ENCODE results near the gene CDC23. TPM values are rescaled to one million over a fixed set of nuclear protein-coding genes. Genes with fewer than 3 reads are reported as not detected.
"Not testable (repeated sequence)": the region's sequence is repeated elsewhere in the genome, so short reads cannot be mapped to it uniquely, and the experiment has no call there.

CDC23 gene
- total RNA-seq = 10 to 100 TPM; 33.0 to 34.4 TPM

DNA sequence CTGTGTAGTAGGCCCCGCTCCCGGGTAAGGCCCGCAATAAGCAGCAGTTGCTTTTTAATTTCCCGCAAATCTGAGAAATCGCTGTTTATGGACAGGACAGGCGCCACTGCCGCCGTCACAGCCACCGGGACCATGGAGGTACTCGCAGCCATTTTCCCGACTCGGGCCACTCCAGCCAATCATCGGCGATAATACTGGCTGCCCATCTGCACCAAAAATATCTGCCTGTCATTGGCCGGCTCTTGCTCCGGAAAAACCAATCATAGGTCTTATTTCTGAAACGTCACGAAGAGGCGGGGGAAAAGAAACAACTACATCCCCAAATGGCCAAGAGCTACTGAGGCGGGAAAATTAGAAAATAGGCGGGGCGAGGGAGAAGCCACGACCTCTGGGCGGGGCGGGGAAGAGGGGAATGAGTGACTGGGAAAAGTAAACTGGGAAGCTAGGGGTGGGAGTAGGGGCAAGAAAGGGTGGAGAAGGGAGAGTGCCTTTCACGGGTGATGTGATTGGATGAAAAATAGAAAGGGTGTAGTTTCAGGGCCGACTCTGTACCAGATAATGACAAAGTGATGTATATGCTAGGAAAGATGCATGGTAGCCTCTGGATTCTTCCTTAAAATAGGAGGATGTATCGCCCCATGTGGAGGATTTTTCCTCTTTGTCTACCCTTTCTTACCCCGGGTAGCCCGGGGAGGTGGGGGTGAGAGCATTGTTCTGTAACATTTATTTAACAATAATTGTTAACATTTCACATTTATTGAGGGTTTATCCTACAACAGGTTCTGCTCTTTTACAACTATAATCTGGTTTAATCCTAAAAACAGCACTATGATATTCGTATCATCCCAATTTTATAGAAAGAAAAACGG is at the start of gene CDC23:
Gene CDC23 (minus strand): TSS at position 163 of the 869 bp plus-strand sequence. CDS start 11 bp downstream, at position 152.
- Mint-ChIP-seq H3K9me3 (no peaks in the 10 kb centered on the region), H3K27me3 (peaks cover 2% of the 10 kb centered on the region), H3K4me1 (peaks cover 20% of the 10 kb centered on the region), H3K27ac (peak within 1 kb of the TSS; percentile 96), H3K4me3 (peak within 1 kb of the TSS; percentile 98), H3K36me3 (peaks cover 2% of the 10 kb centered on the region)
- POLR2A ChIA-PET = interaction anchor here (0.6 to 2.5 kb wide), 11 partner anchors 10 to 329 kb away, joined by 3 to 17 read pairs (median 5); partner anchors contain the start of genes BRD8, CDC25C, ETF1 and FAM53C
- DNase-seq = peak; percentile 81
- ATAC-seq (ENCODE audit: low read depth) = peak; percentile 98

GRCh38 chr5:138258704-138259292 is 45.7 kb upstream of the CDC23 start:
- H3K36me3 Mint-ChIP-seq = no peaks in the 10 kb centered on the region
- no peaks in the 10 kb centered on the region for H3K9me3 Mint-ChIP-seq
- ATAC-seq (ENCODE audit: low read depth) (no peak), DNase-seq (no peak)
- no peak overlapping the region for H3K4me3 Mint-ChIP-seq
- no peaks in the 10 kb centered on the region for H3K4me1 Mint-ChIP-seq
- H3K27ac Mint-ChIP-seq = no peak overlapping the region
- POLR2A ChIA-PET = no interaction called here
- peaks cover 14% of the 10 kb centered on the region for H3K27me3 Mint-ChIP-seq

GRCh38 chr5:138257583-138257982 is 44.5 kb upstream of the CDC23 start:
- ATAC-seq (ENCODE audit: low read depth) = no peak
- Mint-ChIP-seq H3K9me3 (no peaks in the 10 kb centered on the region), H3K4me3 (no peak overlapping the region), H3K27me3 (peaks cover 12% of the 10 kb centered on the region), H3K36me3 (no peaks in the 10 kb centered on the region), H3K27ac (no peak overlapping the region), H3K4me1 (no peaks in the 10 kb centered on the region)
- POLR2A ChIA-PET = no interaction called here
- DNase-seq = no peak

- H3K4me3 Mint-ChIP-seq = no peak overlapping the region
- no peaks in the 10 kb centered on the region for H3K9me3 Mint-ChIP-seq
- POLR2A ChIA-PET = no interaction called here
- H3K27ac Mint-ChIP-seq = no peak overlapping the region
- peaks cover 10% of the 10 kb centered on the region for H3K27me3 Mint-ChIP-seq
- H3K4me1 Mint-ChIP-seq = no peaks in the 10 kb centered on the region
- no peaks in the 10 kb centered on the region for H3K36me3 Mint-ChIP-seq
- ATAC-seq (ENCODE audit: low read depth) = no peak
- DNase-seq = no peak
Measured at GRCh38 chr5:138252944-138253343, 39.8 kb upstream of the CDC23 start.

DNA sequence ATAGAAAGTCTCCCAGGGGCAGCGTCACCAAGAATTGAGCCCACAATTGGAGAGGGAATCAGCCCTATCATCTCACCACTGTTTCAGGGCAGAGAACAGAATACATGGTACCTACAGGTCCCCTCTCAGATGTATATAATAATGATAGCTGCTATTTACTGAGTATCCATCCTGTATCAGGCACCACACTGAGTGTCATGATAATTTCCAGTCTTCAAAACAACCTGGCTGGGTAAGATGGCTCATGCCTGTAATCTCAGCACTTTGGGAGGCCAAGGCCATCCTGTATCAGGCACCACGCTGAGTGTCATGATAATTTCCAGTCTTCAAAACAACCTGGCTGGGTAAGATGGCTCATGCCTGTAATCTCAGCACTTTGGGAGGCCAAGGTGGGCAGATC is 34.7 kb upstream of the CDC23 start:
- H3K27ac Mint-ChIP-seq; DNase-seq; ATAC-seq (ENCODE audit: low read depth); POLR2A ChIA-PET; H3K9me3 Mint-ChIP-seq; H3K36me3 Mint-ChIP-seq; H3K4me1 Mint-ChIP-seq; H3K4me3 Mint-ChIP-seq: not testable (repeated sequence)
- H3K27me3 Mint-ChIP-seq = peaks cover 21% of the 10 kb centered on the region

GRCh38 chr5:138246822-138247221 is 33.7 kb upstream of the CDC23 start:
- H3K4me3 Mint-ChIP-seq = no peak overlapping the region
- POLR2A ChIA-PET = no interaction called here
- no peaks in the 10 kb centered on the region for H3K4me1 Mint-ChIP-seq
- DNase-seq (no peak), ATAC-seq (ENCODE audit: low read depth) (no peak)
- H3K27ac Mint-ChIP-seq = no peak overlapping the region
- H3K27me3 Mint-ChIP-seq = peaks cover 29% of the 10 kb centered on the region
- no peaks in the 10 kb centered on the region for H3K36me3 Mint-ChIP-seq
- H3K9me3 Mint-ChIP-seq = no peaks in the 10 kb centered on the region

- peaks cover 2% of the 10 kb centered on the region for H3K4me1 Mint-ChIP-seq
- H3K36me3 Mint-ChIP-seq = no peaks in the 10 kb centered on the region
- H3K9me3 Mint-ChIP-seq = no peaks in the 10 kb centered on the region
- no peak overlapping the region for H3K4me3 Mint-ChIP-seq
- POLR2A ChIA-PET = no interaction called here
- peaks cover 32% of the 10 kb centered on the region for H3K27me3 Mint-ChIP-seq
- no peak for DNase-seq
- H3K27ac Mint-ChIP-seq = peak overlapping the region; percentile 13
- ATAC-seq (ENCODE audit: low read depth) = no peak
Measured at GRCh38 chr5:138246334-138246733, 33.2 kb upstream of the CDC23 start.

DNA sequence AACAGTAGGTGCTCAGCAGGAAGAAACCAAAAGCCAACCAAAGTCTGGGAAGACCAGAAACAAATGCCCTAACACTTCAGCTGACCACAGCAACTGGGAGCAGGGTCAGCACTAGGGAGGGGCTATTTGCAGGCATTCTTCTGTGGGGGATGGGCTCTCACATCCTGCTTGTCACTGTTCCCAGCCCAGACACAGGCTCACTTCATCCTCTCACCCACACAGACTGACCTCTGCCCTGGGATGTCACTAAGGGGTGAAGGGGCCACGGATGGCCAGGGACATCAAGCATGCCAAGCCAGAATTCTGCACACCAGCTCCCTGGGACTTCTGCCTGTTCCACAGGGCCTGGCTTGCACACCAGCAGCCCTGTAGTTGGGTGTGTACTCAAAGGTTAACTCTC is 32.6 kb upstream of the CDC23 start:
- Mint-ChIP-seq H3K4me3 (no peak overlapping the region), H3K36me3 (no peaks in the 10 kb centered on the region), H3K27me3 (peaks cover 38% of the 10 kb centered on the region), H3K4me1 (peaks cover 9% of the 10 kb centered on the region), H3K9me3 (no peaks in the 10 kb centered on the region), H3K27ac (no peak overlapping the region)
- no peak for DNase-seq
- POLR2A ChIA-PET = no interaction called here
- no peak for ATAC-seq (ENCODE audit: low read depth)

GRCh38 chr5:138243794-138244193 is 30.7 kb upstream of the CDC23 start:
- H3K9me3 Mint-ChIP-seq = no peaks in the 10 kb centered on the region
- H3K27me3 Mint-ChIP-seq = peaks cover 49% of the 10 kb centered on the region
- peaks cover 11% of the 10 kb centered on the region for H3K4me1 Mint-ChIP-seq
- H3K27ac Mint-ChIP-seq = no peak overlapping the region
- POLR2A ChIA-PET = interaction anchor here (0.6 kb wide), 1 partner anchor 249 kb away, joined by 3 read pairs; no protein-coding TSS in a partner anchor
- ATAC-seq (ENCODE audit: low read depth) (no peak), DNase-seq (no peak)
- no peak overlapping the region for H3K4me3 Mint-ChIP-seq
- H3K36me3 Mint-ChIP-seq = no peaks in the 10 kb centered on the region

- DNase-seq (peak; percentile 52), ATAC-seq (ENCODE audit: low read depth) (peak; percentile 60)
- Mint-ChIP-seq H3K4me1 (peaks cover 11% of the 10 kb centered on the region), H3K36me3 (no peaks in the 10 kb centered on the region), H3K27me3 (peaks cover 51% of the 10 kb centered on the region), H3K4me3 (peak overlapping the region; percentile 68), H3K27ac (no peak overlapping the region), H3K9me3 (no peaks in the 10 kb centered on the region)
- POLR2A ChIA-PET = interaction anchor here (1.0 kb wide), 1 partner anchor 28 kb away, joined by 5 read pairs; the partner anchor contains the start of gene CDC23
Measured at GRCh38 chr5:138241688-138242571, 28.8 kb upstream of the CDC23 start.

GRCh38 chr5:138240650-138241385 is 27.7 kb upstream of the CDC23 start:
- Mint-ChIP-seq H3K27me3 (peaks cover 52% of the 10 kb centered on the region), H3K36me3 (no peaks in the 10 kb centered on the region), H3K4me1 (peaks cover 11% of the 10 kb centered on the region), H3K4me3 (peak overlapping the region; percentile 68), H3K9me3 (no peaks in the 10 kb centered on the region), H3K27ac (no peak overlapping the region)
- POLR2A ChIA-PET = no interaction called here
- no peak for DNase-seq
- peak; percentile 57 for ATAC-seq (ENCODE audit: low read depth)

DNA sequence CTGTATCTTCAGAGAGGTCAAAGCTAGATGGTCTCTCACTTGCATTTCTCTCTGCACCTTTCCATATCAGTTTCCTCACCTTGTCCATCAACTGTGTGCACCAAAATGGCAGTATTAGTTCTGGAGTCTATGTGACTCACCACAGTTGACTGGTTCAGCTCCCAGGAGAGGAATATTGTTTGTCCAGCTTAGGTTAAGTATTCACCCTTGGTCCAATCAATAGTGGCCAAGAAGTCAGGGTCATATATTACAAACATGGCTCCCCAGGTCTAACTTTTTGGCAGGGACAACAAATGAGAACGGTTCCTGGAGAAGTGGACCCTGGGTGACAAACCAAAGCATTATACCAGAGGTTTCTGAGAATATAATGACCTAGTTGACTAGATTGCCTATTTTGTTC is 24.9 kb upstream of the CDC23 start:
- POLR2A ChIA-PET = no interaction called here
- ATAC-seq (ENCODE audit: low read depth) = no peak

DNA sequence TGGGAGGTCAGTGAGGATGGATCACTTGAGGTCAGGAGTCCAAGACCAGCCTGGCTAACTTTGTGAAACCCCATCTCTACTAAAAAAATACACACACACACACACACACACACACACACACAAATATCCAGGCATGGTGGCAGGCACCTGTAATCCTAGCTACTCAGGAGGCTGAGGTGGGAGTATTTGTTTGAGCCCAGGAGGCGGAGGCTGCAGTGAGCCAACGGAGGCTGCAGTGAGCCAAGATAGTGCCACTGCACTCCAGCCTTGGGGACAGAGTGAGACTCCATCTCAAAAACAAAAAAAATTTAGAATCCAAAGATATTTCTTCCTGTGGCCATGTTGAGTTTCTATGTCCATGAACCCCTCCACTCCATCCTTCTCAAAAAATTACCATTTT is 21.5 kb upstream of the CDC23 start:
- H3K27ac Mint-ChIP-seq = no peak overlapping the region
- DNase-seq = no peak
- H3K36me3 Mint-ChIP-seq = no peaks in the 10 kb centered on the region
- no peak overlapping the region for H3K4me3 Mint-ChIP-seq
- H3K4me1 Mint-ChIP-seq = peaks cover 1% of the 10 kb centered on the region
- POLR2A ChIA-PET = no interaction called here
- no peak for ATAC-seq (ENCODE audit: low read depth)
- peaks cover 29% of the 10 kb centered on the region for H3K27me3 Mint-ChIP-seq
- no peaks in the 10 kb centered on the region for H3K9me3 Mint-ChIP-seq

More for the DNA sequence above, 24.9 kb upstream of the CDC23 start:
- peaks cover 41% of the 10 kb centered on the region for H3K27me3 Mint-ChIP-seq
- no peaks in the 10 kb centered on the region for H3K36me3 Mint-ChIP-seq
- H3K4me3 Mint-ChIP-seq = no peak overlapping the region
- DNase-seq = no peak
- H3K4me1 Mint-ChIP-seq = peaks cover 11% of the 10 kb centered on the region
- no peak overlapping the region for H3K27ac Mint-ChIP-seq
- H3K9me3 Mint-ChIP-seq = no peaks in the 10 kb centered on the region
